H1 (cell line): Measurements from ENCODE around the gene ABLIM1. TPM values are rescaled to one million over a fixed set of nuclear protein-coding genes. Genes with fewer than 3 reads are reported as not detected.

Source experiments
- CTCF ChIA-PET: fragments of 300-600 bp; sonication (Branson Sonifier 250); formaldehyde crosslinking; loops from one replicate; lab custom pipeline; 2021; ENCODE audit not compliant: partially characterized antibody; lab: Charles Lee
- POLR2A ChIA-PET: fragments of 300-600 bp; sonication (Branson Sonifier 250); formaldehyde crosslinking; loops from one replicate; lab custom pipeline; 2021; ENCODE audit warnings: inconsistent platforms; ENCODE audit not compliant: partially characterized antibody; lab: Charles Lee
- DNase-seq, 2 experiments: peaks; one replicate each; pipeline versions ENCODE4 v3.0.0 to v3.0.0-alpha.2; 2010 to 2022; ENCODE audit warnings: low spot score in 2 of 2, low read depth in 1 of 2, mixed read lengths in 1 of 2
- FAIRE-seq: peaks from 2 replicates; lab custom pipeline; 2011; peaks lifted over from hg19 to GRCh38; lab: Jason Lieb, UNC
- H2AFZ ChIP-seq: 2 replicates; pipeline ENCODE4 v1.8.1; 2012; ENCODE audit warnings: low read length, inconsistent platforms
- H2AK5ac ChIP-seq: 2 replicates; pipeline ENCODE4 v1.6.1; 2013; ENCODE audit warnings: low read depth, low read length
- H2BK120ac ChIP-seq: replicated peaks from 2 replicates; pipeline ENCODE3; 2013; ENCODE audit warnings: low read depth, low read length, inconsistent platforms
- H2BK12ac ChIP-seq: 2 replicates; pipeline ENCODE4 v1.6.1; 2013; ENCODE audit warnings: low read depth, low read length
- H2BK15ac ChIP-seq: 2 replicates; pipeline ENCODE4 v1.6.1; 2013; ENCODE audit warnings: low read length
- H2BK20ac ChIP-seq: 2 replicates; pipeline ENCODE4 v1.6.1; 2013; ENCODE audit warnings: low read length
- H2BK5ac ChIP-seq: 2 replicates; pipeline ENCODE4 v1.6.1; 2013; ENCODE audit warnings: low read depth, low read length
- H3K14ac ChIP-seq: 2 replicates; pipeline ENCODE4 v1.6.1; 2013; ENCODE audit warnings: inconsistent platforms; ENCODE audit not compliant: insufficient read length
- H3K18ac ChIP-seq: 2 replicates; pipeline ENCODE4 v1.6.1; 2013; ENCODE audit warnings: low read length; ENCODE audit errors: extremely low read depth
- H3K23ac ChIP-seq: 2 replicates; pipeline ENCODE4 v1.6.1; 2013; ENCODE audit warnings: inconsistent platforms; ENCODE audit not compliant: insufficient read length
- H3K23me2 ChIP-seq: 2 replicates; pipeline ENCODE4 v1.6.1; 2013; ENCODE audit warnings: low read depth, low read length
- H3K27ac ChIP-seq: 2 replicates; pipeline ENCODE4 v1.6.1; 2011; ENCODE audit warnings: low read depth, low read length, inconsistent platforms
- H3K27me3 ChIP-seq, 4 experiments: replicated peaks in 1 of 4; 1 replicate in 1 of 4; 2 replicates in 3 of 4; pipeline versions ENCODE4 v1.6.1 to v1.8.1; 2011 to 2013; ENCODE audit warnings: low read length in 3 of 4, mild to moderate bottlenecking in 3 of 4, inconsistent platforms in 2 of 4, mixed read lengths in 2 of 4, moderate library complexity in 1 of 4; ENCODE audit not compliant: control insufficient read depth in 3 of 4, insufficient read depth in 3 of 4; ENCODE audit errors: extremely low read depth in 1 of 4
- H3K36me3 ChIP-seq, 4 experiments: 2 replicates each; pipeline versions ENCODE4 v1.6.1 to v1.8.1; 2011 to 2013; ENCODE audit warnings: mild to moderate bottlenecking in 4 of 4, low read length in 3 of 4, moderate library complexity in 2 of 4, control low read depth in 1 of 4, inconsistent platforms in 1 of 4; ENCODE audit not compliant: insufficient read depth in 4 of 4, control insufficient read depth in 2 of 4
- H3K4ac ChIP-seq: replicated peaks from 2 replicates; pipeline ENCODE3; 2013; ENCODE audit warnings: low read length, low read depth, mixed read lengths, inconsistent platforms; ENCODE audit not compliant: insufficient read length
- H3K4me1 ChIP-seq, 4 experiments: replicated peaks in 1 of 4; 1 replicate in 1 of 4; 2 replicates in 3 of 4; pipeline versions ENCODE4 v1.6.1 to v1.8.1; 2011 to 2013; ENCODE audit warnings: low read length in 3 of 4, inconsistent platforms in 2 of 4, mixed read lengths in 1 of 4; ENCODE audit not compliant: insufficient read depth in 4 of 4, control insufficient read depth in 3 of 4
- H3K4me2 ChIP-seq, 2 experiments: 2 replicates each; pipeline versions ENCODE4 v1.6.1 to v1.8.1; 2011 to 2013; ENCODE audit warnings: low read depth in 2 of 2, low read length in 2 of 2, control low read depth in 1 of 2, inconsistent platforms in 1 of 2, mild to moderate bottlenecking in 1 of 2; ENCODE audit not compliant: insufficient read depth in 1 of 2
- H3K4me3 ChIP-seq, 4 experiments: fragments of 200-600, 300-600 bp in 1 of 4; sonication (generic), shearing (Covaris generic), sonication (Bioruptor Twin) in 1 of 4; 2 replicates each; pipeline versions ENCODE4 v1.5.1 to v1.8.1; 2011 to 2016; ENCODE audit warnings: low read length in 4 of 4, low read depth in 3 of 4, control low read depth in 2 of 4, inconsistent platforms in 2 of 4, mild to moderate bottlenecking in 2 of 4, mixed read lengths in 1 of 4, moderate library complexity in 1 of 4; ENCODE audit not compliant: insufficient read depth in 2 of 4; ENCODE audit errors: extremely low read depth in 1 of 4
- H3K56ac ChIP-seq: replicated peaks from 2 replicates; pipeline ENCODE3; 2013; ENCODE audit warnings: low read depth, mild to moderate bottlenecking, mixed read lengths, low read length, inconsistent platforms; ENCODE audit not compliant: insufficient read length
- H3K79me1 ChIP-seq: 2 replicates; pipeline ENCODE4 v1.6.1; 2013; ENCODE audit warnings: low read depth, low read length, control low read depth
- H3K79me2 ChIP-seq, 2 experiments: 2 replicates each; pipeline versions ENCODE4 v1.6.1 to v1.8.1; 2012 to 2013; ENCODE audit warnings: low read length in 2 of 2, mild to moderate bottlenecking in 2 of 2, inconsistent platforms in 1 of 2; ENCODE audit not compliant: insufficient read depth in 2 of 2, control insufficient read depth in 1 of 2
- H3K9ac ChIP-seq, 4 experiments: replicated peaks in 1 of 4; 1 replicate in 1 of 4; 2 replicates in 3 of 4; pipeline versions ENCODE4 v1.6.1 to v1.8.1; 2011 to 2013; ENCODE audit warnings: low read depth in 3 of 4, low read length in 3 of 4, control low read depth in 2 of 4, mild to moderate bottlenecking in 2 of 4, moderate library complexity in 2 of 4, inconsistent platforms in 1 of 4; ENCODE audit errors: extremely low read depth in 1 of 4
- H3K9me3 ChIP-seq, 2 experiments: 2 replicates each; pipeline versions ENCODE4 v1.6.1 to v1.8.1; 2012 to 2013; ENCODE audit warnings: mild to moderate bottlenecking in 2 of 2, moderate library complexity in 2 of 2, control low read depth in 1 of 2, inconsistent platforms in 1 of 2, low read depth in 1 of 2, low read length in 1 of 2, mixed read lengths in 1 of 2; ENCODE audit not compliant: insufficient read depth in 2 of 2
- H4K20me1 ChIP-seq, 2 experiments: replicated peaks in 1 of 2; 2 replicates each; pipeline versions ENCODE3 to v1.8.1; 2011 to 2013; ENCODE audit warnings: inconsistent platforms in 2 of 2, low read length in 2 of 2, mild to moderate bottlenecking in 1 of 2; ENCODE audit not compliant: insufficient read depth in 2 of 2, control insufficient read depth in 1 of 2
- H4K5ac ChIP-seq: 2 replicates; pipeline ENCODE4 v1.6.1; 2013; ENCODE audit warnings: low read length, low read depth, mixed read lengths, inconsistent platforms; ENCODE audit not compliant: insufficient read length
- H4K8ac ChIP-seq: 2 replicates; pipeline ENCODE4 v1.8.0; 2013; ENCODE audit warnings: mild to moderate bottlenecking, moderate library complexity, low read length, inconsistent platforms; ENCODE audit not compliant: insufficient read depth; ENCODE audit errors: extremely low read depth
- H4K91ac ChIP-seq: replicated peaks from 2 replicates; pipeline ENCODE3; 2013; ENCODE audit warnings: low read length, mixed read lengths, inconsistent platforms; ENCODE audit not compliant: insufficient read length
- BCL11A ChIP-seq, 2 experiments: IDR thresholded peaks; one replicate each; pipeline ENCODE4 v1.6.1; 2011; ENCODE audit warnings: low read depth in 2 of 2, low read length in 2 of 2, mild to moderate bottlenecking in 2 of 2
- CBX5 ChIP-seq: fragments of 300-800, 300-1000 bp; sonication (generic); IDR thresholded peaks from 2 replicates; pipeline ENCODE4 v1.7.1; 2016; ENCODE audit warnings: antibody characterized with exemption, low read length, low read depth
- CTBP2 ChIP-seq: IDR thresholded peaks from 2 replicates; pipeline ENCODE4 v1.7.0; 2011; ENCODE audit warnings: borderline replicate concordance, mild to moderate bottlenecking, moderate library complexity, mixed read lengths, low read length; ENCODE audit not compliant: insufficient read depth, insufficient read length
- FOSL1 ChIP-seq: IDR thresholded peaks from 2 replicates; pipeline ENCODE4 v1.6.1; 2011; ENCODE audit warnings: mild to moderate bottlenecking, low read depth, low read length, moderate library complexity; ENCODE audit not compliant: insufficient read depth
- HDAC6 ChIP-seq: IDR thresholded peaks from one replicate; pipeline ENCODE4 v1.7.1; 2012; ENCODE audit warnings: low read depth, mild to moderate bottlenecking, inconsistent platforms, low read length, moderate library complexity
- POLR2AphosphoS5 ChIP-seq: IDR thresholded peaks from 2 replicates; pipeline ENCODE4 v1.6.1; 2011; ENCODE audit warnings: low read depth, low read length
- RAD21 ChIP-seq, 2 experiments: IDR thresholded peaks in 1 of 2; conservative IDR thresholded peaks in 1 of 2; 2 replicates each; pipeline ENCODE4 v1.6.1; 2011; ENCODE audit warnings: low read depth in 2 of 2, low read length in 2 of 2, improper control_type of control experiment in 1 of 2, inconsistent platforms in 1 of 2, mild to moderate bottlenecking in 1 of 2, moderate library complexity in 1 of 2
- RXRA ChIP-seq: IDR thresholded peaks from 2 replicates; pipeline ENCODE4 v1.6.1; 2011; ENCODE audit warnings: low read depth, mild to moderate bottlenecking, low read length, moderate library complexity; ENCODE audit not compliant: insufficient read depth
- SRF ChIP-seq: IDR thresholded peaks from 2 replicates; pipeline ENCODE4 v1.6.1; 2011; ENCODE audit warnings: mild to moderate bottlenecking, low read depth, low read length, moderate library complexity
- TCF12 ChIP-seq: IDR thresholded peaks from 2 replicates; pipeline ENCODE4 v1.6.1; 2011; ENCODE audit warnings: low read depth, mild to moderate bottlenecking, low read length
- TEAD4 ChIP-seq: IDR thresholded peaks from 2 replicates; pipeline ENCODE4 v1.6.1; 2012; ENCODE audit warnings: low read depth, low read length, inconsistent platforms, mixed read lengths
- WGBS, 2 experiments: shearing (Covaris generic) in 1 of 2; methylation state at CpG; one replicate each; pipeline versions ENCODE4 v1.1.6 to v1.1.7; 2013 to 2015; ENCODE audit warnings: low lambda C conversion rate in 2 of 2, mixed read lengths in 2 of 2, inconsistent platforms in 1 of 2, low coverage in 1 of 2, missing lambda C conversion rate in 1 of 2; ENCODE audit not compliant: insufficient replicate concordance in 2 of 2, insufficient coverage in 1 of 2, insufficient read length in 1 of 2; ENCODE audit errors: extremely low coverage in 1 of 2, missing lambda C conversion rate in 1 of 2; 5-methylcytosine and 5-hydroxymethylcytosine counted together
- polyA plus RNA-seq, 7 experiments: library from polyadenylated mRNA; depleted of rRNA in 3 of 7; stranded (reverse) in 5 of 7; unstranded in 2 of 7; fragments of >200 nt in 5 of 7; fragments of 200-250 nt in 2 of 7; gene quantifications; 1 replicate in 5 of 7; 2 replicates in 1 of 7; 4 replicates in 1 of 7; pipeline versions ENCODE4 v1.2.1 to v1.2.3, GENCODE V29; 2011 to 2013; ENCODE audit warnings: missing spikeins in 2 of 7, mixed read lengths in 2 of 7
- total RNA-seq: library from RNA; stranded (reverse); fragmentation: NEBNext Ultra II Directional; extraction: Animal tissue kit (Norgen Biotek cat#: 25700); gene quantifications from 2 replicates; pipeline ENCODE4 v1.2.1, GENCODE V29; 2021

Gene ABLIM1
- total and polyA plus RNA-seq, 2 of the 8 experiments (the other 6 are each of a cell fraction or from before 2014, with no cell fraction given) = 51.2 to 51.7 TPM

- Histone ChIP-seq H3K4me2 (peak overlapping the region in 1 of 2 experiments; percentile 34; a peak in 2 of 4 replicates), H4K5ac (no peak overlapping the region), H4K91ac (no peak overlapping the region), H2BK12ac (no peak overlapping the region), H2AK5ac (no peak overlapping the region), H3K27me3 (no peaks in the 10 kb centered on the region), H3K4me1 (peaks cover 5 to 12% (median 8%) of the 10 kb centered on the region in 4 experiments; a peak in 5 of 7 replicates), H4K20me1 (no peaks in the 10 kb centered on the region), H3K27ac (0 out of 2 replicates have a peak overlapping the region, but pooled peaks have one; percentile 30), H3K9me3 (0 out of 4 replicates have a peak, but pooled peaks cover 0 to 3% of the 10 kb centered on the region in 2 experiments), H3K36me3 (peaks cover 0 to 5% (median 0%) of the 10 kb centered on the region in 4 experiments; a peak in 3 of 8 replicates), H2BK20ac (no peak overlapping the region), H2BK120ac (no peak overlapping the region), H3K23me2 (no peaks in the 10 kb centered on the region), H3K79me2 (0 out of 4 replicates have a peak, but pooled peaks cover 0 to 4% of the 10 kb centered on the region in 2 experiments), H2BK5ac (no peak overlapping the region), H3K9ac (no peak overlapping the region), H2BK15ac (no peak overlapping the region), H2AFZ (no peak overlapping the region), H3K18ac (no peak overlapping the region), H3K23ac (no peak overlapping the region), H3K14ac (no peak overlapping the region), H3K79me1 (no peaks in the 10 kb centered on the region), H3K56ac (no peak overlapping the region), H3K4me3 (no peak overlapping the region), H3K4ac (no peak overlapping the region), H4K8ac (no peak overlapping the region)
- DNase-seq = no peak
- CTCF ChIA-PET = interaction anchor here (1.0 to 8.5 kb wide), 9 partner anchors 10 to 297 kb away, joined by 3 to 89 read pairs (median 4); no protein-coding TSS in a partner anchor
- 61% methylated on average over 14 of the region's 14 CpGs; no CpG with 5 or more reads in 1 of the 2 experiments for WGBS, 2 experiments
- POLR2A ChIA-PET = interaction anchor here (1.7 kb wide), 1 partner anchor 14 kb away, joined by 3 read pairs; no protein-coding TSS in a partner anchor
- peak; percentile 82 for FAIRE-seq
- TF ChIP-seq RXRA (no peak), POLR2AphosphoS5 (no peak), TEAD4 (peak; percentile 53), FOSL1 (no peak), HDAC6 (no peak), SRF (no peak), CBX5 (no peak), TCF12 (0 out of 2 replicates have a peak, but pooled peaks have one; percentile 20), RAD21 (IDR thresholded peaks at IDR 0.05 in 1 of 2, conservative IDR thresholded peaks at IDR 0.05 in 1 of 2; ENCODE audit: low read depth in 2 of 2, low read length in 2 of 2) (no peak), BCL11A (IDR thresholded peaks at IDR 0.05; ENCODE audit: low read depth in 2 of 2, low read length in 2 of 2) (no peak), CTBP2 (peak; percentile 78)
Observed at GRCh38 chr10:114489521-114490310, 168.4 kb downstream of the ABLIM1 start.
